Measurements from ENCODE around the gene PRMT5.
A peak's percentile ranks its signal among the peaks of the same experiment; 100 is the strongest.
"Not testable (repeated sequence)": the region's sequence is repeated elsewhere in the genome, so short reads cannot be mapped to it uniquely, and the experiment has no call there.

The PRMT5 gene

DNA sequence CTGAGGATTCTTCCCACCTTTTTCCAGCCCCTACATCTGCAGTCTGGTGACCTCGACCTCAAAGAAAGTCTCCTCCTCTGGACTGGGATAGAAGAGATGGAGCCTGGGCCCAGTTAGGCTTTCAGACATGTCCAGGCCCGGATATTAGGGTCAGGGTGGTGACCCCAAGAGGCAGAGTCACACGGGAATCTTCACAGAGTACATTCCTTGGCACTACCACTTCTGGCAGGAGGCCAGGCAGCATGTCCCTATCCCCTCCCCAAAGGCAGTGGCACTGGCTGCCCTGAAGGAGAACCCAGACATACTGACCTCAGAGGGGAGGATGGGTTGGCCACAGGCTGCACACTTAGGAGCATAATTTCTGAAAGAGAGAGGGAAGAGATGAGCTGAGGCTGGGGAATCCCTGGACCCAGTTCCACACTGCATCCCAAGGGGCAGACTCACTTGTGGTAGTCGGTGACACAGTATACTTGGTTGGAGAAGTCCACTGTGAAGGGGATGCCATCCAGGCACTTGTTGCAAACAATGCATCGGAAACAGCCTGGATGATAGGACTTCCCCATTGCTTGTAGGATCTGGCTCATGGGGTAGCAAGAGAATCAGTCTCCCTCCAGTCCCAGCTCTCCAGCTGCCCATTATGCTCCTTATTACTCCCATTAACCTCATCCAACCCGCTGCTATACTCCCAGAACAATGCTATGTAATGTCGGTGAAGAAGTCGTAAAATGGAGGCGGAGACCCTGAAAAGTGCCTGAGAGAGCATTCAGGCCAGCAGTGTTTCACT is 45.5 kb upstream of the PRMT5 start:
- Histone ChIP-seq H3K27ac (no peak overlapping the region), H3K27me3 (peaks cover 37% of the 10 kb centered on the region), H3K9me3 (no peaks in the 10 kb centered on the region), H3K36me3 (no peaks in the 10 kb centered on the region), H3K4me3 (ENCODE audit: low read depth in 1 of 2, low read length in 1 of 2) (no peak overlapping the region), H3K4me1 (ENCODE audit: control insufficient read depth in 1 of 2, insufficient read depth in 1 of 2, low read depth in 1 of 2, low read length in 1 of 2) (no peaks in the 10 kb centered on the region)
- TF ChIP-seq, protein P1, sequence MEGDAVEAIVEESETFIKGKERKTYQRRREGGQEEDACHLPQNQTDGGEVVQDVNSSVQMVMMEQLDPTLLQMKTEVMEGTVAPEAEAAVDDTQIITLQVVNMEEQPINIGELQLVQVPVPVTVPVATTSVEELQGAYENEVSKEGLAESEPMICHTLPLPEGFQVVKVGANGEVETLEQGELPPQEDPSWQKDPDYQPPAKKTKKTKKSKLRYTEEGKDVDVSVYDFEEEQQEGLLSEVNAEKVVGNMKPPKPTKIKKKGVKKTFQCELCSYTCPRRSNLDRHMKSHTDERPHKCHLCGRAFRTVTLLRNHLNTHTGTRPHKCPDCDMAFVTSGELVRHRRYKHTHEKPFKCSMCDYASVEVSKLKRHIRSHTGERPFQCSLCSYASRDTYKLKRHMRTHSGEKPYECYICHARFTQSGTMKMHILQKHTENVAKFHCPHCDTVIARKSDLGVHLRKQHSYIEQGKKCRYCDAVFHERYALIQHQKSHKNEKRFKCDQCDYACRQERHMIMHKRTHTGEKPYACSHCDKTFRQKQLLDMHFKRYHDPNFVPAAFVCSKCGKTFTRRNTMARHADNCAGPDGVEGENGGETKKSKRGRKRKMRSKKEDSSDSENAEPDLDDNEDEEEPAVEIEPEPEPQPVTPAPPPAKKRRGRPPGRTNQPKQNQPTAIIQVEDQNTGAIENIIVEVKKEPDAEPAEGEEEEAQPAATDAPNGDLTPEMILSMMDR (IDR thresholded peaks at IDR 0.05): no peak

DNA sequence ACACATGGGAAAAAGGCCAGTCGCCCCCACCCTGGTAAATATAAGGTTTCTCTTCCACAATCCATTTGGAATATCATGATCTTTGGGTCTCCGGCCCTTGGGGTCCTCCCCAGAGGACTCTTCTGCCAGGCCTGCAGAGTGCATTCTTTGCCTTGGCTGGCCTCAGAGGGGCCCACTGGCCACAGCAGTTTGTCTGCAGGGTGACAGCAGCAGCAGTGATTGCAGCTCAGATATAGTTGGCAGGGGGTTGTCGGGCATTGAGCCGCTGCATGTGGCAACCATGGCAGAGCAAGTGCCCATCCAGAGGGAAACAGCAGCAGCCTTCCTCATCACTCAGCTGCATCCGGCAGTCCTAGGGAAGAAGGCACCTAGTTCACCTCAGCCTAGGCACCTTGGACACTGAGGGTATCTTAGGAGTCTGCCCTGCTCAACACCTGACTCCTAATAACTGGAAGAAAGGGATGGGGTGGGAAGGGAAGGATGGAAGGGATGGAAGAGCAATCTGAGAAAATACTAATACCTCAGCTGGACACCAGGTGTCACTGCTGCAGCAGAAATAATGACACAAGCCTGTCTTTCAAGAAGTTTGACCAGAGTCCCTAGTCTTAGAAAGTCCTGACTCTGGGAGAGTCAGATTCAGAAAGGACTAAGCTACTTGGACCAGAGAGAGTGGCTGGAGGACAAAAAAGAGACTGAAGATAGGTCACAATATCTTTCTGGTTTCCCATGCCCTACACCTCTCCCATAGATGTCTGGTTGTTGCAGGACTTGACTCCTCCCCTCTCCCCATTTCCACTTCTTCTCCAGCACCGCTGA is 44.2 kb upstream of the PRMT5 start:
- no peak overlapping the region for H3K4me3 ChIP-seq (ENCODE audit: low read depth in 1 of 2, low read length in 1 of 2)
- no peaks in the 10 kb centered on the region for H3K36me3 ChIP-seq
- H3K27ac ChIP-seq: no peak overlapping the region
- TF ChIP-seq, protein P1 (IDR thresholded peaks at IDR 0.05): peak; percentile 45
- H3K9me3 ChIP-seq: no peaks in the 10 kb centered on the region
- no peaks in the 10 kb centered on the region for H3K4me1 ChIP-seq (ENCODE audit: control insufficient read depth in 1 of 2, insufficient read depth in 1 of 2, low read depth in 1 of 2, low read length in 1 of 2)
- H3K27me3 ChIP-seq: peaks cover 24% of the 10 kb centered on the region

DNA sequence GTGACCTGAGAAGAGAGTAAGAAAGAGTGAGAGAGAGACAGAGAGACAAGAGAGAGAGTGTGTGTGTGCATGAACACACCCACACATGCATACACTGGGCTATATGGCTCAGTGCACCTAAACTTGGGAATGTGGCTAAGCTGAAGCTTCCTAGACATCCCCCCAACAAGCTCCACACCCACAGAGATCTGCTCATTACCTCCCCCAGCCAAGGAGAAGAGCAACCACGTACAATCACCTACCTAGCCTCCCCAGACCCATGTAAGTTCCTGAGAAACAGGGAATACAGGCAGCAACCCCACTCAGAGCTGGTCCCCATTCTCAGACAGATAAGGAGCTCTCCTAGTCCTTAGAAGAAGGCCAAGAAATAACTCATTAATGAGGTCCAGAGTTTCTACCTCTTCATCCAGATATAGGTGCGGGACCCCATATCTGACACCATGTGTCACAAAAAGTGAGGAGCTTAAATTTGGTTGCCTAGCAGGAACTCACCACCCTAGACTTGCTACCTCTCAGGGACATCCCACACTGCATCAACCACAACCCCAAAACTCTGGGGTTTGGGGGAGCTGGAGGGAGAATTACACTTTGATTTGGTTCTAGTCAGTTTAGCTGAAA is 43.2 kb upstream of the PRMT5 start:
- Histone ChIP-seq H3K36me3 (no peaks in the 10 kb centered on the region), H3K27me3 (peaks cover 14% of the 10 kb centered on the region), H3K27ac (no peak overlapping the region), H3K4me1 (ENCODE audit: control insufficient read depth in 1 of 2, insufficient read depth in 1 of 2, low read depth in 1 of 2, low read length in 1 of 2) (no peaks in the 10 kb centered on the region), H3K4me3 (ENCODE audit: low read depth in 1 of 2, low read length in 1 of 2) (no peak overlapping the region), H3K9me3 (no peaks in the 10 kb centered on the region)
- TF ChIP-seq, protein P1 (IDR thresholded peaks at IDR 0.05): no peak

DNA sequence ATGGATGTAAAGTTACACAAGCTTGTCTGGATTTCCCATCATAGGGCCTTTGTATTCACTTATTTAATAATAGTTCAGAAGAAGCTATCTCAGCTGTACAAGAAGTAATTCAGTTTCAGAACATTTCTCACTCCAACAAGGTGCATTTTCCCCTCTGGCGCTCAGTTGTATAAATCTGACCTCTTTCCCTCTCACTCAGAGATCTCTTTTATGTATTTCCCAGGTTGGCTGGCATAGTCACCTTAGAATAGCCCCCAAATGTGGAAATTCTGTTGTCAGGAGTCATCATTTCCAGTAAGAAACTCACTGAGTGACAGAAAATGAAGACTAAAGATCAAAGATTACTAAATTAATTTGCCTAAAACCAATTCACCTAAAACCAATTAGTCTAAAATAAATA is 42.0 kb upstream of the PRMT5 start:
- H3K27me3 ChIP-seq: peaks cover 1% of the 10 kb centered on the region

DNA sequence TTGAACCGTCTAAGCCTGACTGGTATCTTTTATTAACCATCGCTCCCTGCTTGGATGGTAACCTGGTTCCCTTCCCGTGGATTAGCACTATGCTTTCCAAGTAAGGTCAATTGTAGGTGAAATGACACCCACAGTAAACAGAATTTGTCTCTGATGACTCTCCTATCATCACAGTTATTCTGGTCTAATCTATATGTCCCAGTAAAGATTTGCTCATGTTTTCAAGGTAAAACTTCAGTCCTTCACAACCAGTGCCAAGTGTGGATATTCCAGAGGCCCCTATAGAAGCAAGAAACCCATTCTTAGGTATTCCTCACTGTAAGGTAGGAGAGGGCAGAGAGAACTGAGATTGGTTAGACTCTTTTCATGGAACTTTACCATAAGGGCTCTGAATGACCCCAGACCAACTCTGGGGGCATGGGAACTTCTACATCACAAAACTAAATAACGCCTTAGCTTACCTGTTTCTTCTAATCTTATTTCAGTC is 37.6 kb upstream of the PRMT5 start:
- H3K9me3 ChIP-seq: no peaks in the 10 kb centered on the region
- no peaks in the 10 kb centered on the region for H3K27me3 ChIP-seq
- H3K27ac ChIP-seq: no peak overlapping the region
- TF ChIP-seq, protein P1 (IDR thresholded peaks at IDR 0.05): no peak
- no peaks in the 10 kb centered on the region for H3K36me3 ChIP-seq
- H3K4me3 ChIP-seq (ENCODE audit: low read depth in 1 of 2, low read length in 1 of 2): no peak overlapping the region
- no peaks in the 10 kb centered on the region for H3K4me1 ChIP-seq (ENCODE audit: control insufficient read depth in 1 of 2, insufficient read depth in 1 of 2, low read depth in 1 of 2, low read length in 1 of 2)

More for the DNA sequence above, 42.0 kb upstream of the PRMT5 start:
- TF ChIP-seq, protein P1 (IDR thresholded peaks at IDR 0.05): no peak
- Histone ChIP-seq H3K4me1 (ENCODE audit: control insufficient read depth in 1 of 2, insufficient read depth in 1 of 2, low read depth in 1 of 2, low read length in 1 of 2) (no peaks in the 10 kb centered on the region), H3K4me3 (ENCODE audit: low read depth in 1 of 2, low read length in 1 of 2) (no peak overlapping the region), H3K27ac (no peak overlapping the region), H3K9me3 (no peaks in the 10 kb centered on the region), H3K36me3 (no peaks in the 10 kb centered on the region)

DNA sequence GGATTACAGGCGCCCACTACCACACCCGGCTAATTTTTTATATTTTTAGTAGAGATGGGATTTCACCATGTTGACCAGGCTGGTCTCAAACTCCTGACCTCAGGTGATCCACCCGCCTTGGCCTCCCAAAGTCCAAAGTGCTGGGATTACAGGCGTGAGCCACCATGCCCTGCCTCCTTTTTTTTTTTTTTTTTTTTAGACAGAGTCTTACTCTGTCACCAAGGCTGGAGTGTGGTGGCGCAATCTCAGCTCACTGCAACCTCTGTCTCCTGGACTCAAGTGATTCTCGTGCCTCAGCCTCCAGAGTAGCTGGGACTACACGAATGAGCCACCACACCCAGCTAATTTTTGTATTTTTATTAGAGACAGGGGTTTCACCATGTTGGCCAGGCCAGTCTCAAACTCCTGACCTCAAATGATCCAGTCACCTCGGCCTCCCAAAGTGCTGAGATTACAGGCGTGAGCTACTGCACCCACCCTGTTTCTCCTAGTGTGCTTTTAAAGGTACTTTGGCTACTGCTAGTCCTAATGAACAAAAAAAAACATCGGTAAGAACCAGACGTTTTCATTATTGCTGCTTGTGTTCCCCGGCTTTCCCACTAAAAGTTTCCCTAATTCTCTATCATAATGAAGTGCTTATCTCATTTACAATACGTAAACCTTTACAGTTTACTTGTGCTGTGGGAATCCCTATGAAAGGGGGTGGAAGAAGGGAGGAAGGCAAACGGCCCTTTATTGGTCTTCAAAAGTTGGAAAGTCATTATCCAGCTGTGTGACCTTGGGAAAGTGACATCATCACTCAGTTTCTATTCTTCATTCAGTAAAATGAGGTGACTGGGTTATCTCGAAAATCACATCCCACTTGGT is 37.0 kb upstream of the PRMT5 start:
- H3K4me1 ChIP-seq (ENCODE audit: control insufficient read depth in 1 of 2, insufficient read depth in 1 of 2, low read depth in 1 of 2, low read length in 1 of 2); H3K9me3 ChIP-seq; H3K27ac ChIP-seq; H3K36me3 ChIP-seq; H3K27me3 ChIP-seq; H3K4me3 ChIP-seq (ENCODE audit: low read depth in 1 of 2, low read length in 1 of 2): not testable (repeated sequence)
